OCI-LY7 (cell line): Measurements from ENCODE around the gene C8B.

Experiments
- EZH2phosphoT487 ChIP-seq: fragments of 200-600 bp; sonication (generic); IDR thresholded peaks from 2 replicates; pipeline ENCODE4 v1.6.1; 2018; ENCODE audit warnings: low read depth, borderline replicate concordance, mild to moderate bottlenecking, mixed run types, antibody characterized with exemption, low read length, moderate library complexity, mixed read lengths
- TF ChIP-seq, protein P1 (sequence below): fragments of 200-600 bp; sonication (generic); conservative IDR thresholded peaks from 2 replicates; pipeline ENCODE4 v1.5.1; 2014; ENCODE audit warnings: mild to moderate bottlenecking, antibody characterized with exemption, low read length, moderate library complexity, mixed read lengths

DNA sequence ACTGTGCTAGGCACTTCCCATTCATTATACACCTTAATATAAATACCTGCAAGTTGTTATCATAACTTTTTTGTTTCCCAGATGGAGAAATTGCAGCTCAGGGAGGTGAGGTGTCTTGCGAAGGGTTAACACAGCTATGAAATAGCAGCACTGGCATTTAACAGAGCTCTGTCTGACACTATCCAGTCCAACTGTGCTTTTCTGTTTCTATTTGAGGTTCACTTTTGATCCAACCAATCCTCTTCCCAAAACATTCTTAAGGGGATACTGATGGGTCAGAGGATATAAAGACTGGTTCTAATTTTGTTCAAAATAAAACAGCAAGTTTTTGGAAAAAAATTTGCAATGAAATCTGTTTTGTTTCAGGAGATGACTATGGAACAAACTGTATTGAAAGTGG lies 46.5 kb upstream of the C8B start:
- TF ChIP-seq, protein P1, sequence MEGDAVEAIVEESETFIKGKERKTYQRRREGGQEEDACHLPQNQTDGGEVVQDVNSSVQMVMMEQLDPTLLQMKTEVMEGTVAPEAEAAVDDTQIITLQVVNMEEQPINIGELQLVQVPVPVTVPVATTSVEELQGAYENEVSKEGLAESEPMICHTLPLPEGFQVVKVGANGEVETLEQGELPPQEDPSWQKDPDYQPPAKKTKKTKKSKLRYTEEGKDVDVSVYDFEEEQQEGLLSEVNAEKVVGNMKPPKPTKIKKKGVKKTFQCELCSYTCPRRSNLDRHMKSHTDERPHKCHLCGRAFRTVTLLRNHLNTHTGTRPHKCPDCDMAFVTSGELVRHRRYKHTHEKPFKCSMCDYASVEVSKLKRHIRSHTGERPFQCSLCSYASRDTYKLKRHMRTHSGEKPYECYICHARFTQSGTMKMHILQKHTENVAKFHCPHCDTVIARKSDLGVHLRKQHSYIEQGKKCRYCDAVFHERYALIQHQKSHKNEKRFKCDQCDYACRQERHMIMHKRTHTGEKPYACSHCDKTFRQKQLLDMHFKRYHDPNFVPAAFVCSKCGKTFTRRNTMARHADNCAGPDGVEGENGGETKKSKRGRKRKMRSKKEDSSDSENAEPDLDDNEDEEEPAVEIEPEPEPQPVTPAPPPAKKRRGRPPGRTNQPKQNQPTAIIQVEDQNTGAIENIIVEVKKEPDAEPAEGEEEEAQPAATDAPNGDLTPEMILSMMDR: no peak
- no peak for TF ChIP-seq EZH2phosphoT487
